ENCODE measurements around the gene NXN.

DNA sequence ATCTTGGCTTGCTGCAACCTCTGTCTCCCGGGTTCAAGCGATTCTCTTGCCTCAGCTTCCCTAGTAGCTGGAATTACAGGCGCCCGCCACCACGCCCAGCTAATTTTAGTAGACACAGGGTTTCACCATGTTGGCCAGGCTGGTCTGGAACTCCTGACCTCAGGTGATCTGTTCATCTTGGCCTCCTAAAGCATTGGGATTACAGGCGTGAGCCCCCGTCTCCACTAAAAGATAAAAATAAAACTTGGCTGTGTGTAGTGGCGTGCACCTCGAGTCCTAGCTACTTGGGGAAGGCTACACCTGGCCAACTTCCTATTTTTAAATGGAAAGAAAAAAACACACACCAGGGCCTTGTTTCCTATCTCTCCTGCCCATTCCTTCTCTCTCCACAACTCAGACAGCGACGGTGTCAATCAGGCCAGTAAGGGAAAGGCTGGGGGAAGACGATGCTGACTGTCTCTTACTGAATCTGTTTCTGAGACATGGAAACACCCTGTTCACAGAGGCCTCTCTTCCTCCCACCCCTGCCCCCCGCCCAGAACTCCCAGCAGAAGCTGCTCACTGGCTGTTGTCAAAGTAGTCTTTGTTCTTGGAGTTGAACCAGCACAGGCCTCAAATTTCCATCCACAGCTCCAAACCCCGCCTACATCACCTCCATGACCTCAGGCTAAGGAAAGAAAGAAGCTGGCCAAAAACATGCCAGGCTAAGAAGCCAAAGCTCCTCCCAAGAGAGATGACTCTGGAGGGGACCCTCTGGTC lies 96.6 kb downstream of the NXN start:
- TF ChIP-seq, protein P1, sequence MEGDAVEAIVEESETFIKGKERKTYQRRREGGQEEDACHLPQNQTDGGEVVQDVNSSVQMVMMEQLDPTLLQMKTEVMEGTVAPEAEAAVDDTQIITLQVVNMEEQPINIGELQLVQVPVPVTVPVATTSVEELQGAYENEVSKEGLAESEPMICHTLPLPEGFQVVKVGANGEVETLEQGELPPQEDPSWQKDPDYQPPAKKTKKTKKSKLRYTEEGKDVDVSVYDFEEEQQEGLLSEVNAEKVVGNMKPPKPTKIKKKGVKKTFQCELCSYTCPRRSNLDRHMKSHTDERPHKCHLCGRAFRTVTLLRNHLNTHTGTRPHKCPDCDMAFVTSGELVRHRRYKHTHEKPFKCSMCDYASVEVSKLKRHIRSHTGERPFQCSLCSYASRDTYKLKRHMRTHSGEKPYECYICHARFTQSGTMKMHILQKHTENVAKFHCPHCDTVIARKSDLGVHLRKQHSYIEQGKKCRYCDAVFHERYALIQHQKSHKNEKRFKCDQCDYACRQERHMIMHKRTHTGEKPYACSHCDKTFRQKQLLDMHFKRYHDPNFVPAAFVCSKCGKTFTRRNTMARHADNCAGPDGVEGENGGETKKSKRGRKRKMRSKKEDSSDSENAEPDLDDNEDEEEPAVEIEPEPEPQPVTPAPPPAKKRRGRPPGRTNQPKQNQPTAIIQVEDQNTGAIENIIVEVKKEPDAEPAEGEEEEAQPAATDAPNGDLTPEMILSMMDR (IDR thresholded peaks at IDR 0.05): no peak
- no peak for TF ChIP-seq EP300 (IDR thresholded peaks at IDR 0.05)

All from upper lobe of left lung (tissue), 4 donors.